ENCODE measurements around the gene TSEN54. TPM values are rescaled to one million over a fixed set of nuclear protein-coding genes. Genes with fewer than 3 reads are reported as not detected.

TSEN54 gene
- total RNA-seq, 1 experiment from 2014 or later, result 78.7 TPM

DNA sequence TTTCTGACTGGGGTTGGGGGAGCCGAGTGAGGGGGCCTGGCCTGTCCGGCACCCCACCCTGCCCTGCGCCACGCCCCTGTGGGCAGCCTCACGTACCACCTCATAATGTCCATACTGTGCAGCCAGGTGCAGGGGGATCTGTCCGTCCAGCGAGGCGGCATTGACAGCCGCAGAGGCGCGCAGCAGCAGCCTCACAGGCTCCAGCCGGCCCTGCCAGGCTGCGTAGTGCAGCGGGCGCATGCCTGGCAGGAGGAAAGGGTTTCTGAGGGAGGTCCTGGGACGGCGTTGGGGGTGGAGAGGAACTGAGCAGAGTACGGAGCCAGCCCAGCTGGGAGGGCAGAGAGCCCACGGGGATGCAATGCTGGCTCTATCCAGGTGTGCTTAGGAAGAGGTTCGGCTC lies 9.4 kb upstream of the TSEN54 start:
- ChIA-PET POLR2A (no interaction called here), CTCF (no interaction called here)
- intact Hi-C loops (cut with micrococcal nuclease; ENCODE audit: unreplicated experiment) (loop anchor here (5.0 kb wide), 1 partner anchor 80 kb away; no protein-coding TSS in a partner anchor), in situ Hi-C loops (cut with HindIII; ENCODE audit: low pct_unique_long_range_greater_than_20kb, low sequenced_read_pairs) (no loop called here)
- DNase-seq (ENCODE audit: low read depth, low spot score) (no peak), ATAC-seq (no peak)
- Histone ChIP-seq H3K4me3 (ENCODE audit: low read depth in 2 of 2, low read length in 2 of 2) (no peak overlapping the region), H3K36me3 (ENCODE audit: control insufficient read depth, insufficient read depth, low read length) (no peaks in the 10 kb centered on the region), H3K27me3 (ENCODE audit: control insufficient read depth, insufficient read depth, low read length) (no peaks in the 10 kb centered on the region), H3K4me1 (ENCODE audit: control insufficient read depth, insufficient read depth, low read length) (peaks cover 19% of the 10 kb centered on the region), H3K9me3 (ENCODE audit: control insufficient read depth, insufficient read depth, low read depth, low read length) (no peaks in the 10 kb centered on the region), H3K27ac (ENCODE audit: low read length) (no peak overlapping the region)
- no TSS peak for BruUV-seq (replicated peaks)
- TF ChIP-seq SIN3A (IDR thresholded peaks at IDR 0.05; ENCODE audit: borderline replicate concordance, insufficient read depth, low read depth, low read length), result no peak
- no peak for TF ChIP-seq REST (IDR thresholded peaks at IDR 0.05; ENCODE audit: insufficient read depth in 1 of 2, low read depth in 2 of 2, low read length in 1 of 2)
- no peak for TF ChIP-seq POLR2AphosphoS5 (IDR thresholded peaks at IDR 0.05; ENCODE audit: low read depth, low read length)
- TF ChIP-seq, protein P1, sequence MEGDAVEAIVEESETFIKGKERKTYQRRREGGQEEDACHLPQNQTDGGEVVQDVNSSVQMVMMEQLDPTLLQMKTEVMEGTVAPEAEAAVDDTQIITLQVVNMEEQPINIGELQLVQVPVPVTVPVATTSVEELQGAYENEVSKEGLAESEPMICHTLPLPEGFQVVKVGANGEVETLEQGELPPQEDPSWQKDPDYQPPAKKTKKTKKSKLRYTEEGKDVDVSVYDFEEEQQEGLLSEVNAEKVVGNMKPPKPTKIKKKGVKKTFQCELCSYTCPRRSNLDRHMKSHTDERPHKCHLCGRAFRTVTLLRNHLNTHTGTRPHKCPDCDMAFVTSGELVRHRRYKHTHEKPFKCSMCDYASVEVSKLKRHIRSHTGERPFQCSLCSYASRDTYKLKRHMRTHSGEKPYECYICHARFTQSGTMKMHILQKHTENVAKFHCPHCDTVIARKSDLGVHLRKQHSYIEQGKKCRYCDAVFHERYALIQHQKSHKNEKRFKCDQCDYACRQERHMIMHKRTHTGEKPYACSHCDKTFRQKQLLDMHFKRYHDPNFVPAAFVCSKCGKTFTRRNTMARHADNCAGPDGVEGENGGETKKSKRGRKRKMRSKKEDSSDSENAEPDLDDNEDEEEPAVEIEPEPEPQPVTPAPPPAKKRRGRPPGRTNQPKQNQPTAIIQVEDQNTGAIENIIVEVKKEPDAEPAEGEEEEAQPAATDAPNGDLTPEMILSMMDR (IDR thresholded peaks at IDR 0.05), result no peak
- no peak for TF ChIP-seq TCF7L2 (IDR thresholded peaks at IDR 0.05; ENCODE audit: low read depth, low read length)

DNA sequence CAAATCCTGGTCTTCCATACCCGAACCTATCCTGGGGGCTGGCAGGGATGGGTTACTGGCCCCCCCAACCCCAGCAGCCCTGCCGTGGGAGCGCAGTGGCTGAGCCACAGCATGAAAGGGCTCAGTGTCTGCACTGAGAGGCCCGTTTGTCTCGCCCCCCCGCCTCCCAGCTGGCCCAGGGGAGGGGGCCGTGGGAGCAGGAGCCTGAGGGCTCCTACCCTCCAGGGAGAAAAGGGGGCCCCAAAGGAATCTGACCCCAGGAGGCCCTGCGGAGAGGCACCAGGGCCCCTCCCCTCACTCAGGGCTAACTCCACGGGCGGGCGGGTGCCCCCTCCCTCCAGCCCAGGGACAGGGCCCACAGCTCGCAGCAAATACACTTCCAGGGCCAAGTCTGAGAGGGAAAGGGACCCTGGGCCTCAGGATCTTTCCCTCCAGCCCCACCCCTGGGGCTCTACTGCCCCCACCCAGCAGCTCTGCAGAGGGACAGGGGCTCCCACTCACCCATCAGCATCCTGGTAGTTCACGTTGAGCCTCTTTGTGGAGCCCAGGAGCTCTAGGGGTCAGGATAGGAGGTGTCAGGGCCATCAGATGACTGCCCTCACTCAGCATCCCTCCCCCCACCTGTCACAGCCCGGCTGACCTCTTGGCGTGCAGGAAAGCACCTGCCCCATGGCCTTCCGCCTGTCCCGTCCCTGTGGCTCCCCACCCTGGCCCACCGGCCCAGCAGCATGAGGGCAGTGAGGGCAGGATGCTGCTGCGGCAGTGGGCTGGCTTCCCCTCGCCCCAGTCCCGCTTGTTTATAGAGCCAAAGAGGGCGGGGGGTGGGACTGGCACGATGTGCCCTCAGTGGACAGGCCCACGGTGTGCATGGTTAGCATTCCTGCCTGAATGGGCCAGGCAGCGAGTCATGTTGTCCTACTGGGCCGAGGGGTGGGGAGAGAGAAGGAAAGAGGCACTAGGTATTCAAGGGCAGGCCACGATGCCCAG lies 8.3 kb upstream of the TSEN54 start:
- in situ Hi-C loops (cut with HindIII; ENCODE audit: low pct_unique_long_range_greater_than_20kb, low sequenced_read_pairs) (no loop called here), intact Hi-C loops (cut with micrococcal nuclease; ENCODE audit: unreplicated experiment) (loop anchor here (5.0 kb wide), 1 partner anchor 81 kb away; no protein-coding TSS in a partner anchor)
- Histone ChIP-seq H3K27ac (ENCODE audit: low read length) (no peak overlapping the region), H3K4me1 (ENCODE audit: control insufficient read depth, insufficient read depth, low read length) (peaks cover 28% of the 10 kb centered on the region), H3K36me3 (ENCODE audit: control insufficient read depth, insufficient read depth, low read length) (no peaks in the 10 kb centered on the region), H3K27me3 (ENCODE audit: control insufficient read depth, insufficient read depth, low read length) (no peaks in the 10 kb centered on the region), H3K4me3 (ENCODE audit: low read depth in 2 of 2, low read length in 2 of 2) (no peak overlapping the region), H3K9me3 (ENCODE audit: control insufficient read depth, insufficient read depth, low read depth, low read length) (no peaks in the 10 kb centered on the region)
- BruUV-seq (replicated peaks), result no TSS peak
- CTCF ChIA-PET, result interaction anchor here (0.5 to 0.7 kb wide), 2 partner anchors 30 to 112 kb away, joined by 4 to 9 read pairs; no protein-coding TSS in a partner anchor
- no peak for TF ChIP-seq REST (IDR thresholded peaks at IDR 0.05; ENCODE audit: insufficient read depth in 1 of 2, low read depth in 2 of 2, low read length in 1 of 2)
- no peak for TF ChIP-seq POLR2AphosphoS5 (IDR thresholded peaks at IDR 0.05; ENCODE audit: low read depth, low read length)
- TF ChIP-seq SIN3A (IDR thresholded peaks at IDR 0.05; ENCODE audit: borderline replicate concordance, insufficient read depth, low read depth, low read length), result no peak
- no peak for TF ChIP-seq TCF7L2 (IDR thresholded peaks at IDR 0.05; ENCODE audit: low read depth, low read length)
- TF ChIP-seq, protein P1 (IDR thresholded peaks at IDR 0.05), result no peak
- ATAC-seq, result 0 out of 2 replicates have a peak, but pooled peaks have one; percentile 1
- POLR2A ChIA-PET, result interaction anchor here (0.6 kb wide), 1 partner anchor 10 kb away, joined by 3 read pairs; no protein-coding TSS in a partner anchor
- DNase-seq (ENCODE audit: low read depth, low spot score), result no peak

Data from Panc1 (cell line).